CD8-positive, alpha-beta memory T cell (primary cell): ENCODE data around the gene CACNA2D2. TPM values are rescaled to one million over a fixed set of nuclear protein-coding genes. Genes with fewer than 3 reads are reported as not detected.

Experiments used
- CTCF ChIA-PET: fragments of 350-600 bp; sonication (Branson Sonifier 250); formaldehyde crosslinking; loops from one replicate; lab custom pipeline; 2021; ENCODE audit warnings: antibody characterized with exemption; lab: Charles Lee
- POLR2A ChIA-PET: fragments of 350-600 bp; sonication (Branson Sonifier 250); formaldehyde crosslinking; loops from one replicate; lab custom pipeline; 2021; ENCODE audit warnings: antibody characterized with exemption; lab: Charles Lee
- DNase-seq, 5 donors: peaks; one replicate each; pipeline versions ENCODE4 v3.0.0 to v3.0.0-alpha.2; 2020 to 2022; ENCODE audit warnings: mixed read lengths in 1 of 5
- H3K27ac ChIP-seq: one replicate; pipeline ENCODE4 v1.7.0; 2013; ENCODE audit warnings: low read depth, mild to moderate bottlenecking, low read length, moderate library complexity
- H3K27me3 ChIP-seq: 2 replicates; pipeline ENCODE4 v1.7.0; 2013; ENCODE audit warnings: low read length, mild to moderate bottlenecking; ENCODE audit not compliant: insufficient read depth, poor library complexity, severe bottlenecking
- H3K36me3 ChIP-seq: 2 replicates; pipeline ENCODE4 v1.7.0; 2013; ENCODE audit warnings: mild to moderate bottlenecking, low read length, moderate library complexity; ENCODE audit not compliant: insufficient read depth
- H3K4me1 ChIP-seq: 2 replicates; pipeline ENCODE4 v1.7.0; 2013; ENCODE audit warnings: mild to moderate bottlenecking, low read length, moderate library complexity; ENCODE audit not compliant: insufficient read depth
- H3K4me3 ChIP-seq: 2 replicates; pipeline ENCODE4 v1.7.0; 2013; ENCODE audit warnings: mild to moderate bottlenecking, low read length
- H3K9me3 ChIP-seq: 2 replicates; pipeline ENCODE4 v1.7.0; 2013; ENCODE audit warnings: mild to moderate bottlenecking, low read length
- H3K27ac Mint-ChIP-seq, 8 donors: one replicate each; pipeline ENCODE4 v1.8.0; 2020 to 2021; ENCODE audit warnings: mixed read lengths in 8 of 8, mild to moderate bottlenecking in 6 of 8, inconsistent platforms in 3 of 8, moderate library complexity in 3 of 8
- H3K27me3 Mint-ChIP-seq, 2 donors: one replicate each; pipeline ENCODE4 v1.8.0; 2020 to 2021; ENCODE audit warnings: mixed read lengths in 2 of 2, mild to moderate bottlenecking in 1 of 2, moderate library complexity in 1 of 2
- H3K36me3 Mint-ChIP-seq, 3 donors: one replicate each; pipeline ENCODE4 v1.8.0; 2020 to 2021; ENCODE audit warnings: mixed read lengths in 3 of 3, inconsistent platforms in 1 of 3, mild to moderate bottlenecking in 1 of 3
- H3K4me1 Mint-ChIP-seq, 3 donors: one replicate each; pipeline ENCODE4 v1.8.0; 2020 to 2021; ENCODE audit warnings: mixed read lengths in 3 of 3, inconsistent platforms in 1 of 3, mild to moderate bottlenecking in 1 of 3
- H3K4me3 Mint-ChIP-seq, 7 donors: one replicate each; pipeline ENCODE4 v1.8.0; 2020 to 2021; ENCODE audit warnings: mixed read lengths in 7 of 7, mild to moderate bottlenecking in 6 of 7, moderate library complexity in 4 of 7, inconsistent platforms in 2 of 7
- H3K9me3 Mint-ChIP-seq, 5 donors: one replicate each; pipeline ENCODE4 v1.8.0; 2020 to 2022; ENCODE audit warnings: mixed read lengths in 5 of 5, mild to moderate bottlenecking in 3 of 5, moderate library complexity in 2 of 5, inconsistent platforms in 1 of 5
- polyA plus RNA-seq: library from polyadenylated mRNA; unstranded; fragments of 300-500 nt; fragmentation: Illumina TruSeq; gene quantifications from one replicate; pipeline ENCODE4 v1.2.3, GENCODE V29; 2021
- total RNA-seq, 2 experiments: library from RNA; stranded (reverse); gene quantifications; one replicate each; pipeline ENCODE4 v1.2.3, GENCODE V29; 2021

CACNA2D2 gene
- total and polyA plus RNA-seq, 3 experiments from 2014 or later = 0.73 to 2.6 (median 1.1) TPM

DNA sequence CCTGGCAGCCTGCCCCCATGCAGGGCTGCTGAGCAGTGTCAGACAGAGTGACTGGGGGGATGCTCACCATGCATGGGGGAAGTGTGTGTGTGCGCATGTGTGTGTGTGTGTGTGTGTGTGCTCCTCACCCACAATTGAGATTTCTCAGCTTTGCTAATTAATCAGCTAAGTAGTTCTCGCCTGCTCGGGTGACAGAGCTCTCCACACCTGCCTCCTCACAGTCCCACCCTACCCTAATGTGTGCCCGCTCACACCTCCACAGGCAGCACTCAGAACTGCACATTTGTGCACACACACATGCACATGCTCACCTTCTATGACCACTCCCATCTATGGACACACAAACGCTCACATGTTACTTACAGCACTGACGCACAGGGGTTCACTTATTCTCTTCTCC is 37.3 kb downstream of the CACNA2D2 start:
- H3K36me3 ChIP-seq = no peaks in the 10 kb centered on the region
- peaks cover 6% of the 10 kb centered on the region in 3 donors for H3K4me1 Mint-ChIP-seq
- H3K36me3 Mint-ChIP-seq = no peaks in the 10 kb centered on the region
- peak in 1 of 5 donors; percentile 12 for DNase-seq
- H3K4me3 ChIP-seq = no peak overlapping the region
- CTCF ChIA-PET = interaction anchor here (1.7 kb wide), 1 partner anchor 29 kb away, joined by 3 read pairs; no protein-coding TSS in a partner anchor
- H3K27ac ChIP-seq = no peak overlapping the region
- H3K4me1 ChIP-seq = peaks cover 4% of the 10 kb centered on the region
- no peaks in the 10 kb centered on the region for H3K9me3 ChIP-seq
- no peaks in the 10 kb centered on the region for H3K27me3 ChIP-seq
- H3K27me3 Mint-ChIP-seq = no peaks in the 10 kb centered on the region
- peak overlapping the region in 1 of 7 donors; percentile 56 for H3K4me3 Mint-ChIP-seq
- POLR2A ChIA-PET = no interaction called here
- H3K27ac Mint-ChIP-seq = peak overlapping the region in 5 of 8 donors; percentile 16 to 83 (median 49)
- H3K9me3 Mint-ChIP-seq = no peaks in the 10 kb centered on the region

DNA sequence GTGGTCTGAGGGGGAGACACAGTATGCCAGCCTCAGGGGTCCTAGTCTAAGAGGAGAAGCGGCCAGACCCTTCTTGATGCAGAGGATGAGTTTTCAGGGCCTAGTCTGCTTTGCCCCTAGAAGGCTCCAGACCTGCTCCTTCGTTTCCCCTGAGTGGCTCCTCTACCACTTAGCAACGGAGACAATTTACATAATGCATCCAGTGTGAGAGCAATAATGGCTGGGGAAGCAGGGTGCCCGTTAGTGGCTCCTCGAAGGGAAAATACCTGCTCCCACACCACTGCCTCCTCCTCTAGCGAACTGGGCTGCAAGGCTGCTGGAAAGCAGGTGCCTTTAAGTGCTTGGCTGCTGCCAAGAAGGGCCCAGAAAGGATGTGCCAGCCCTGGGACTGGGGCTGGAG is 38.9 kb downstream of the CACNA2D2 start:
- Mint-ChIP-seq H3K4me3 (no peak overlapping the region), H3K27ac (peak overlapping the region in 1 of 8 donors; percentile 47), H3K36me3 (no peaks in the 10 kb centered on the region), H3K4me1 (peaks cover 6% of the 10 kb centered on the region in 3 donors), H3K27me3 (no peaks in the 10 kb centered on the region), H3K9me3 (no peaks in the 10 kb centered on the region)
- no peaks in the 10 kb centered on the region for H3K27me3 ChIP-seq
- no peak overlapping the region for H3K4me3 ChIP-seq
- H3K4me1 ChIP-seq = peaks cover 4% of the 10 kb centered on the region
- H3K36me3 ChIP-seq = no peaks in the 10 kb centered on the region
- ChIA-PET CTCF (interaction anchor here (1.3 kb wide), 1 partner anchor 10 kb away, joined by 3 read pairs; no protein-coding TSS in a partner anchor), POLR2A (no interaction called here)
- H3K27ac ChIP-seq = no peak overlapping the region
- no peaks in the 10 kb centered on the region for H3K9me3 ChIP-seq
- DNase-seq = no peak

DNA sequence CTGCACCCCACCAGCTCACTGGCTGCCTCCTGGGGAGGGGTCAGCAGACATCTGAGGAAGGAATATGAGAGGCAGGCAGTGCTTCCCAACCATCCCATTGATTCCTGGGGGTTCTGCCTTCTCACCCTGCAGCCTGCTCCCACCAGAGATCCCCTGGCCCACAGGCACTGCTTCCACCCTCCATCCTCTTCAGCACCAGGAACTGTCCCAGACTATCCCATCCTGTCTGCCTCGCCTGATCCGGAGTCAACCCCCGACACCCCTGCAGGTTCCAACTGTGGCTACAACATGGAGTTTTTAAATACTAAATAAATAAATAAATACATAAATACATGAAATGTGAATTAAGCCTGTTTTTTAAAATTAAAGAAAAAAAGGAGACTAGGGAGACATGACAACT is 43.6 kb downstream of the CACNA2D2 start:
- Histone ChIP-seq H3K9me3 (no peaks in the 10 kb centered on the region), H3K27me3 (no peaks in the 10 kb centered on the region), H3K4me3 (no peak overlapping the region), H3K4me1 (no peaks in the 10 kb centered on the region), H3K27ac (no peak overlapping the region), H3K36me3 (no peaks in the 10 kb centered on the region)
- Mint-ChIP-seq H3K27ac (no peak overlapping the region), H3K27me3 (peaks cover 0 to 3% of the 10 kb centered on the region in 2 donors), H3K9me3 (no peaks in the 10 kb centered on the region), H3K36me3 (no peaks in the 10 kb centered on the region), H3K4me3 (no peak overlapping the region), H3K4me1 (peaks cover 0 to 3% (median 0%) of the 10 kb centered on the region in 3 donors)
- ChIA-PET CTCF (no interaction called here), POLR2A (no interaction called here)
- no peak for DNase-seq

DNA sequence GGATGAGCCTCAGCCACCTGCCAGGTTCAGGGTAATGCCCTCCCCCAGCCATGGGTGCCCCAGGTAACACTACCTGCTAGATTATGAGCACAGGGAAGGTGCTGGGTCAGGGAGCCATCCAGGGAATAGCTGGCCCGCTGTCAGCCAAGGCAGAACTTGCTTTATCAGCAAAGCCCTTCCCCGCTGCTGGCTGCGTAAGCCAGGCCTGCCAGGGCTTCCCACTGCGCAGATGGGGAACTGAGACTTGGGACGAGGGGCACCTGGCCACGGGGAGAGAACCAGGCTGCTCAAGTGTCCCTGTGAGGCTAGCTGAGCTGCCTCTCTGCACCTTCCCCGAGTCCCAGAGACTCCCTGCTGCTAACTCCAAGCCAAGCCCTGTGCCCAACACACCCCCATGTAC is 45.4 kb downstream of the CACNA2D2 start:
- Histone ChIP-seq H3K4me1 (no peaks in the 10 kb centered on the region), H3K27ac (no peak overlapping the region), H3K27me3 (no peaks in the 10 kb centered on the region), H3K9me3 (no peaks in the 10 kb centered on the region), H3K36me3 (no peaks in the 10 kb centered on the region), H3K4me3 (no peak overlapping the region)
- H3K9me3 Mint-ChIP-seq = no peaks in the 10 kb centered on the region
- ChIA-PET POLR2A (no interaction called here), CTCF (interaction anchor here (1.9 kb wide), 1 partner anchor 85 kb away, joined by 9 read pairs; no protein-coding TSS in a partner anchor)
- DNase-seq = no peak
- no peaks in the 10 kb centered on the region for H3K36me3 Mint-ChIP-seq
- H3K4me1 Mint-ChIP-seq = peaks cover 0 to 3% (median 0%) of the 10 kb centered on the region in 3 donors
- no peak overlapping the region for H3K4me3 Mint-ChIP-seq
- H3K27me3 Mint-ChIP-seq = peaks cover 0 to 3% of the 10 kb centered on the region in 2 donors
- H3K27ac Mint-ChIP-seq = peak overlapping the region in 1 of 8 donors; percentile 60

DNA sequence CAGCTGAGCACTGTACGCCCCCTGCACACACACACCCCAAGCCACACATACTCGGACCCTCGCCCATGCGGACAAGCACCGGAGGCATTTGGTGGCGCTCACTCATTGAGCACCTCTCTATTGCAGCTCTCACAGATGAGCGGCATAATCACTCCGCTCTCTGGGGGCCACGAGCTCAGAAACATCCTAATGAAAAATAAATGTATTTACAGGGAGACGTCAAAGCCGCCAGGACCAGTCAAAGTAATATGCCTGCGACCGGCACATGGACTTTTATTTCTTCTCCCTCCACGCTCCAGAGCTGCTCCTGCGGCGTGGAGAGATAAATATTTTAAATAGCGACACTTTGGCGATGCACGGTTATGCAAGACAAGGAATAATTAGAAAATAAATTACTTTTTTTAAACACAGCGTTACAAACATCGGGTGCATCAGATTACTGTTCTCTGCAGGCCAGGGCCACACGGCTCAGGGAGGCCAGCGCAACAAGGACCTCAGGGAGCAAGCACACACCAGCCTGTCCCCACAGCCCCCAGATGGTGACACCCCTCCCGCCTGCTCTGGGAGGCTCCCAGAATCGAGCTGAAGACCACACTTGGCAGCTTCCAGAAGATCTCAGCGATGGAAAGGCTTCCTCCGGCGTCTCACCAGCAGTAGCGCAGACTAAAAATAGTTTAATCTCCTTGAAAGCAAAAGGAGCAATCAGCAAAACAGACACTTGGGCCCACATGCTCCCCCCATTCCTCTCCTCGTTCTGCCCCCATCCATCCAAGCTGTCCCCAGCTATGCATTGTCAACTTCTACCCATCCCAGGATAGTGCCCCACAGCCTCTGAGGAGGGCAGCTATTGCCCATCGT is 48.0 kb downstream of the CACNA2D2 start:
- Histone ChIP-seq H3K4me1 (peaks cover 4% of the 10 kb centered on the region), H3K27ac (no peak overlapping the region), H3K9me3 (no peaks in the 10 kb centered on the region), H3K27me3 (no peaks in the 10 kb centered on the region), H3K36me3 (no peaks in the 10 kb centered on the region), H3K4me3 (no peak overlapping the region)
- Mint-ChIP-seq H3K4me1 (peaks cover 5 to 6% (median 6%) of the 10 kb centered on the region in 3 donors), H3K27ac (peak overlapping the region in 2 of 8 donors; percentile 42 to 72), H3K27me3 (peaks cover 2 to 3% of the 10 kb centered on the region in 2 donors), H3K9me3 (no peaks in the 10 kb centered on the region), H3K4me3 (no peak overlapping the region), H3K36me3 (no peaks in the 10 kb centered on the region)
- DNase-seq = no peak
- ChIA-PET CTCF (interaction anchor here (0.9 to 1.8 kb wide), 3 partner anchors 8 to 118 kb away, joined by 3 to 5 read pairs (median 3); no protein-coding TSS in a partner anchor), POLR2A (no interaction called here)

DNA sequence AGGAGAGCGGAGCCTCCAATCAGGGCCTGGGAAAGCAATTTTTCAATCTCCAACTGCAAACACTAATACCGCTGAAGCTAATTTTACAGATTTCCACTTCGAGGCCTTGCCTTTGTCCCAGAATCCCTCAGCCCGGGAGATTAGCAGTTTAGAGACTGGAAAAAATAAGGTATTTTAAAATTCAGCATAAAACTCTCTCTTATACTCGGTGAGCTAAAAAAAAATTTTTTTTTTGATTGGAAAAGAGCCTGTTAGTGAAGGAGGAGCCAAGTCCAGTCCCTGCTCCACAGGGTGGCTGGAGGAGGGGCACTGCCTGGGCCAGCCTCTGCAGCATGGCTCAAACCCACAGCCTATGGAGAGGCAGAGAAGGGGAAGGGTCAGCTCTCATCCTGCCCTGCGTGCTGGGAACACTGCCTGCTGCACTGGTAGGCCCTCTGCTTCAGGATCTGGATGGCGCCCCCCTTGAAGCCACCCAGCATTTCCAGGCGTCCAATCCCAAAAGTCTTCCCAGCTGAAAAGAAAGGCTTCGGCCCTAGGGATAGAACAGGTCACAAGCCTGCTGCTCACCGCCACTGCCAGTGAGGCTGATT is 48.9 kb downstream of the CACNA2D2 start:
- H3K27ac Mint-ChIP-seq = peak overlapping the region in 1 of 8 donors; percentile 72
- H3K4me3 Mint-ChIP-seq = no peak overlapping the region
- ChIA-PET POLR2A (no interaction called here), CTCF (interaction anchor here (0.9 to 1.8 kb wide), 5 partner anchors 9 to 157 kb away, joined by 3 to 5 read pairs (median 3); no protein-coding TSS in a partner anchor)
- no peaks in the 10 kb centered on the region for H3K36me3 ChIP-seq
- peaks cover 11 to 14% (median 13%) of the 10 kb centered on the region in 3 donors for H3K4me1 Mint-ChIP-seq
- no peaks in the 10 kb centered on the region for H3K36me3 Mint-ChIP-seq
- H3K4me1 ChIP-seq = peaks cover 9% of the 10 kb centered on the region
- no peaks in the 10 kb centered on the region for H3K27me3 ChIP-seq
- no peak for DNase-seq
- H3K9me3 ChIP-seq = no peaks in the 10 kb centered on the region
- H3K9me3 Mint-ChIP-seq = no peaks in the 10 kb centered on the region
- no peak overlapping the region for H3K4me3 ChIP-seq
- H3K27ac ChIP-seq = no peak overlapping the region
- peaks cover 2 to 3% of the 10 kb centered on the region in 2 donors for H3K27me3 Mint-ChIP-seq

DNA sequence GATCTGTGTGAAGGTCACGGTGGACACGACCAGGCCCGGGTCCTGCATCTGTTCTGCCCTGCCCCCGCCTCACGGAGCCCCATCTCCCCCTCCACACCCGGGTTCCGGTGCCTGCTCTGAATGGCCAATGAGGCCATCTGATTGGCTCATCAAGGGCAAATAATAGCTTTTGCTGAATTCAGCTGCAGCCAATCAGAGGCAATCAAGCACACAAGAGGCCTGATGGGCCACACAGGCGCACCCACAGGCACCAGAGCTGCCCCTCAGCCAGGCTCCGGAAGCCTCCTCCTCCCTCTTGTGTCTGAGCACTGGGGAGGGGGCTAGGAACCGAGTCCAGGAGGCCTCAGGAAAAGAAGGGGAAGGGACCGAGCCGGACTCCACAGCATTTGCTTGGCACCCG is 49.5 kb downstream of the CACNA2D2 start:
- Mint-ChIP-seq H3K4me3 (no peak overlapping the region), H3K4me1 (peaks cover 14 to 21% (median 15%) of the 10 kb centered on the region in 3 donors), H3K27me3 (peaks cover 2 to 3% of the 10 kb centered on the region in 2 donors), H3K27ac (no peak overlapping the region), H3K36me3 (no peaks in the 10 kb centered on the region), H3K9me3 (no peaks in the 10 kb centered on the region)
- H3K9me3 ChIP-seq = no peaks in the 10 kb centered on the region
- peaks cover 16% of the 10 kb centered on the region for H3K4me1 ChIP-seq
- no peak for DNase-seq
- H3K27ac ChIP-seq = no peak overlapping the region
- CTCF ChIA-PET = interaction anchor here (0.9 to 1.8 kb wide), 3 partner anchors 18 to 158 kb away, joined by 3 to 5 read pairs (median 3); no protein-coding TSS in a partner anchor
- no peak overlapping the region for H3K4me3 ChIP-seq
- no peaks in the 10 kb centered on the region for H3K27me3 ChIP-seq
- POLR2A ChIA-PET = no interaction called here
- no peaks in the 10 kb centered on the region for H3K36me3 ChIP-seq
